ENCODE data around the gene DNAJB4.
"Not testable (repeated sequence)": the region's sequence is repeated elsewhere in the genome, so short reads cannot be mapped to it uniquely, and the experiment has no call there.

DNAJB4 gene

DNA sequence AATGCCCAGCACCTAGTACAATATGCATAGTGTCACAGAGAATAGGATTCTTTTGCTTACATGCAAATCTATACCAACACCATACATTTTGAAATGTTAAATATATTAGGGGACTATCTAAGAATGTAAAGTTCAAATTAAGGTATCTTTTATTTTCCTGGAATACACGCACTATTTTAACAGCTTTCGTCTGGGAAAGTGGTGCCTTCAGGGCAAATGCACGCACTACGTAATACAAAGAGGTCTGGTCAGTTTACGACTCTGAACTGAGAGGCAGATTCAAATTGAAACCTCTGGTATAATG, 26.8 kb upstream of the DNAJB4 start:
- Histone ChIP-seq H3K27me3 (ENCODE audit: control insufficient read depth in 1 of 2, insufficient read depth in 2 of 2, low read length in 2 of 2) (no peaks in the 10 kb centered on the region), H3K27ac (ENCODE audit: low read depth, low read length) (peak overlapping the region; percentile 86), H3K9me3 (ENCODE audit: low read length) (no peaks in the 10 kb centered on the region), H3K36me3 (ENCODE audit: insufficient read depth, low read length) (peaks cover 6% of the 10 kb centered on the region), H3K9ac (ENCODE audit: low read length) (peak overlapping the region; percentile 100), H3K4me1 (ENCODE audit: insufficient read depth, low read length) (peaks cover 33% of the 10 kb centered on the region), H3K4me3 (ENCODE audit: low read depth in 1 of 2, low read length in 2 of 2) (peak overlapping the region; percentile 81 to 99)

DNA sequence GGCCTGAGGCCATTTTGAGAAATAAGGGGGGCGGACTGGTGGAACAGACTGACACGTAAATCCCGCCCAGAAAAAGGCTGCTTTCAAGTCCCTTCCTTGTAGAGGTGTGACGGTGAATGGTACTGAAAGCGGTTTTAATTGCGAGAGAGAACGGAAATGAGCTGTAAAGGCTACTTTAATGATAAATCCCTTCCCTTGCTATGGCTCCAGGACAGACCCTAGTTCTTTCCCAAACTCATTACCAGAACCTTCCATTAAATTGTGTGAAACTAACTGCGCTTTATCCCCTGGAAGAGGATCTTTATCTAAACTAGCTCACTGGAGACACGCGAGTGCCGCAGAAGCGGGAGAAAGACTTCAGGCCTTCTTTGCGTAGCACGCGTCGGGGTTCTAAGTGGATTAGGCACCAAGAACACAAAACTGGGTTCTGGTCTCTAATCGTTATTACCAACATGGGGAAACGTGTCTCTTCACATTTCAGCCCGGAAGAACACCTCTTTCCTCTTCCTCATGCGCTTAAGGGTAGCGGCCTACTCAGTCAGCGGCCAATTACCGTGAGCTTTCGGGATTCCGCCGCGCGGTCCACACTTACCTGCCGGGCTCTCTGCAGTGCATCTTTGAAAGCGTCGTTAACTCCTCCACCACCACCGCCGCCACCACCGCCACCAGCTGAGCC, 26.3 kb upstream of the DNAJB4 start:
- Histone ChIP-seq H3K4me1 (ENCODE audit: insufficient read depth, low read length) (peaks cover 33% of the 10 kb centered on the region), H3K27me3 (ENCODE audit: control insufficient read depth in 1 of 2, insufficient read depth in 2 of 2, low read length in 2 of 2) (no peaks in the 10 kb centered on the region), H3K27ac (ENCODE audit: low read depth, low read length) (peak overlapping the region; percentile 86), H3K9me3 (ENCODE audit: low read length) (no peaks in the 10 kb centered on the region), H3K4me3 (ENCODE audit: low read depth in 1 of 2, low read length in 2 of 2) (peak overlapping the region; percentile 81 to 99), H3K36me3 (ENCODE audit: insufficient read depth, low read length) (peaks cover 6% of the 10 kb centered on the region), H3K9ac (ENCODE audit: low read length) (peak overlapping the region; percentile 100)

DNA sequence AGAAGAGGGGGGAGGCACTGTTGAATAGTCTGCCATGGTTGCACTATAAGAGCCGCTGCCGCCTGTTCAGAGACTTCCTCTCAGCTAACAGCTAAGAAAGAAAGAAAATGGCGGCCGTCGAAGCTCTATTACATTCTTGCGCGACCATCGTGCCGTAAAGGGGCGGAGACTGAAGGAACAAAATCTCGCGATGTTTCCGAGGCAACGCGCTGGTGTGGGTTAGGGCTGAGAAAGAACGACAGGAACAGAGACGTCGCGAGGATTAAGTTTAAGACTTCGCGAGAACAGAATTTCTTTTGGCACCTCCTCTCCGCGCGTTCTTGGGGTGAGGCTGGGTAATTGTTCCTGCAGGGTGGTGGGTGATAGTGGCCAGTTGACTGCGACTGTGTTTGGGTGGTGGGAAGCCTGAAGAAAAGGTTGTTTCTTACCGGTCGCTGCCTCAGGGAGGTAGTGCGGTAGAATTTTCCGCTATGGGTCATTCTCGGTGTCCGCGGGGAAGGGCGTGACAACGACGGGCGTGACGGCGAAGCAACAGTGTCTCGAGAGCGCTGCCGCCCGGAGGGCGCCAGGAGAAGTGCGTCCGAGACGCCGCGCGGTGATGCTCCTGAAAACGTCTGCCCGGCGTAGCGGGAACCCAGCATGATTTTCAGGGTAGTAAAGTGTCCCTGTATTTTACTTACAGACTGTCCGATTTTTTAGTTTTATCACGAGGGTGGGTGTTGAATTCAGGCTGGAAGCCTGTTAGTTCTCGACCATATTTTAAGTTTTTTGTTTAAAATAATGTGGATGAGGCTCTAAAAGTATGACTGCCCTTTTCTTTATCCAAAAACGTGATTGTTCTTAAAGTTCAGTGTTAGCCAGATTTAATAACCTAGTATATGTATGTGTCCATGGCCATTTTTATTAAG, 25.5 kb upstream of the DNAJB4 start, which contains the start of gene FUBP1:
Gene FUBP1 (minus strand): TSS at position 104 of the 908 bp plus-strand sequence. CDS start 68 bp downstream, at position 36.
- peak within 1 kb of the TSS; percentile 86 for H3K27ac ChIP-seq (ENCODE audit: low read depth, low read length)
- no peaks in the 10 kb centered on the region for H3K27me3 ChIP-seq (ENCODE audit: control insufficient read depth in 1 of 2, insufficient read depth in 2 of 2, low read length in 2 of 2)
- no peaks in the 10 kb centered on the region for H3K9me3 ChIP-seq (ENCODE audit: low read length)
- peak within 1 kb of the TSS; percentile 100 for H3K9ac ChIP-seq (ENCODE audit: low read length)
- H3K4me1 ChIP-seq (ENCODE audit: insufficient read depth, low read length) = peaks cover 33% of the 10 kb centered on the region
- peak within 1 kb of the TSS; percentile 81 to 99 for H3K4me3 ChIP-seq (ENCODE audit: low read depth in 1 of 2, low read length in 2 of 2)
- H3K36me3 ChIP-seq (ENCODE audit: insufficient read depth, low read length) = peaks cover 6% of the 10 kb centered on the region

DNA sequence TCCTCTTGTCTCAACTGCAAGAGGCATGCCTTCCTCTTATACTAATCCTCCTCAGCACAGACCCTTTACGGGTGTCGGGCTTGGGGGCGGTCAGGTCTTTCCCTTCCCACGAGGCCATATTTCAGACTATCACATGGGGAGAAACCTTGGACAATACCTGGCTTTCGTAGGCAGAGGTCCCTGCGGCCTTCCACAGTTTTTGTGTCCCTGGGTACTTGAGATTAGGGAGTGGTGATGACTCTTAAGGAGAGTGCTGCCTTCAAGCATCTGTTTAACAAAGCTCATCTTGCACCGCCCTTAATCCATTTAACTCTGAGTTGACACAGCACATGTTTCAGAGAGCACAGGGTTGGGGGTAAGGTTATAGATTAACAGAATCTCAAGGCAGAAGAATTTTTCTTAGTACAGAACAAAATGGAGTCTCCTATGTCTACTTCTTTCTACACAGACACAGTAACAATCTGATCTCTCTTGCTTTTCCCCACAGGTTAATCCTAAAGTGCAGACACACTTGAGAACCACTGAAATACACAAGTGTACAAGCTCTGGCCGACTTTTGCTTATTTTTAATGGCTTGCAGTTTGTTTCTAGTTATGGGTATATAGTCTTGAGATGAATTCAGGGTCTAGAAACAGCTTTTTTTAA, 21.3 kb upstream of the DNAJB4 start:
- not testable (repeated sequence) for H3K27ac ChIP-seq (ENCODE audit: low read depth, low read length); H3K27me3 ChIP-seq (ENCODE audit: control insufficient read depth in 1 of 2, insufficient read depth in 2 of 2, low read length in 2 of 2); H3K9me3 ChIP-seq (ENCODE audit: low read length); H3K9ac ChIP-seq (ENCODE audit: low read length); H3K36me3 ChIP-seq (ENCODE audit: insufficient read depth, low read length); H3K4me3 ChIP-seq (ENCODE audit: low read depth in 1 of 2, low read length in 2 of 2)
- peaks cover 14% of the 10 kb centered on the region for H3K4me1 ChIP-seq (ENCODE audit: insufficient read depth, low read length)

DNA sequence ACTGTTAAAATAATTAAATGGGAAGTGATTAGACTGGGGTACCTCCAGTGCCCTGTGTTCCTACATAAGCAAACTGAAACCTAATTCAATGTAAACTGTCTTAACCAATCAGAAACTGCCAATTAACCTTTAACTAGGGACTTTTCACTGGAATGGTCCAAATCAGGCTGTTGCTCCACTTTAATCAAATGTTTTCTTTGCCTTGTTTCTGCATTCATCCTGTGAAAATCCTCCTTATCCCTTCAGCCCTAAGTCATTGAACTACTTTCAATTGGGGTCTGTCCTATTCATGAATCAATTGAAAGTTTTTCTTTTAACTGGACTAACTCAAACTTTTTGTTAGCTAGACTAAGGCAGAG, 20.8 kb upstream of the DNAJB4 start:
- Histone ChIP-seq H3K36me3 (ENCODE audit: insufficient read depth, low read length) (no peaks in the 10 kb centered on the region), H3K4me3 (ENCODE audit: low read depth in 1 of 2, low read length in 2 of 2) (no peak overlapping the region), H3K9me3 (ENCODE audit: low read length) (no peaks in the 10 kb centered on the region), H3K27me3 (ENCODE audit: control insufficient read depth in 1 of 2, insufficient read depth in 2 of 2, low read length in 2 of 2) (no peaks in the 10 kb centered on the region), H3K27ac (ENCODE audit: low read depth, low read length) (no peak overlapping the region), H3K9ac (ENCODE audit: low read length) (no peak overlapping the region), H3K4me1 (ENCODE audit: insufficient read depth, low read length) (peaks cover 14% of the 10 kb centered on the region)

DNA sequence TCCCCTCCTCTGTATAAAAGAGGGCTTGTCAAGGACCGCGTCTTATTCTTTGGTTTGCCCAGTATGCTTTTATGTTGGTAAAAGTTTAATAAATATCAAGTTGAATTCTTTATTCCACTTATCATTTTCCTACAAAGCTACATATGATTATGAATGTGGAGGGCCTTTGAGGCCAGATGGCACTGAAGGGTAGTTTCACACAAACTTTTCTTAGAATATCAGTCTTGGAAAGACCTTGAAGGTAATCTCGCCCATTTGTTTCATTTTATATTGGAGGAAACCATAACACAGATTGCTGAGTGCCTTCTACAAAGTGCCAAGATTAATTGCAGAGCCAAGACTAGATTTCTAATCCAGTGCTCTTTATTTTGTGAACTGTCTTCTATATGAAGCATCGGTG, 20.1 kb upstream of the DNAJB4 start:
- Histone ChIP-seq H3K4me3 (ENCODE audit: low read depth in 1 of 2, low read length in 2 of 2) (no peak overlapping the region), H3K27ac (ENCODE audit: low read depth, low read length) (no peak overlapping the region), H3K27me3 (ENCODE audit: control insufficient read depth in 1 of 2, insufficient read depth in 2 of 2, low read length in 2 of 2) (no peaks in the 10 kb centered on the region), H3K9me3 (ENCODE audit: low read length) (no peaks in the 10 kb centered on the region), H3K36me3 (ENCODE audit: insufficient read depth, low read length) (no peaks in the 10 kb centered on the region), H3K9ac (ENCODE audit: low read length) (no peak overlapping the region), H3K4me1 (ENCODE audit: insufficient read depth, low read length) (peaks cover 14% of the 10 kb centered on the region)

DNA sequence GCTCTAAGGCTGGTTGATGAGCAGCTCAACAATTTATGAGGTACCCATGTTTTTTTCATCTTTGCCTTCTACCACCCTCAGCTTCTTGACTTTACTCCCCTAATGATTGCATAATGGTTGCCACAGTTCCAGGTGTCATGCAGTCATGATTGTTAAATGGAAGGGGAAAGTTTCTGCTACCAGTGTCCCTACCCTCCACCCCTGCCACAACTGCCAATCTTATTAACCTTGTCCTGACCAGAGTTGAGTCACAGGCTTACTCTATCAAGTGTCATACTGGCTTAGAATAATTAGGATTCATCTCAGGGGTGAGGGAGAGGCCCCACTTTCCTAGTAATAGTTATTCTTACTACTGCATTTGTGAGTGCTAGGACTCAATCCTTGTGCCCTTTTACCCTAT, 17.9 kb upstream of the DNAJB4 start:
- H3K36me3 ChIP-seq (ENCODE audit: insufficient read depth, low read length) = no peaks in the 10 kb centered on the region
- no peaks in the 10 kb centered on the region for H3K9me3 ChIP-seq (ENCODE audit: low read length)
- H3K4me3 ChIP-seq (ENCODE audit: low read depth in 1 of 2, low read length in 2 of 2) = no peak overlapping the region
- H3K9ac ChIP-seq (ENCODE audit: low read length) = no peak overlapping the region
- H3K27me3 ChIP-seq (ENCODE audit: control insufficient read depth in 1 of 2, insufficient read depth in 2 of 2, low read length in 2 of 2) = no peaks in the 10 kb centered on the region
- peaks cover 9% of the 10 kb centered on the region for H3K4me1 ChIP-seq (ENCODE audit: insufficient read depth, low read length)
- no peak overlapping the region for H3K27ac ChIP-seq (ENCODE audit: low read depth, low read length)

DNA sequence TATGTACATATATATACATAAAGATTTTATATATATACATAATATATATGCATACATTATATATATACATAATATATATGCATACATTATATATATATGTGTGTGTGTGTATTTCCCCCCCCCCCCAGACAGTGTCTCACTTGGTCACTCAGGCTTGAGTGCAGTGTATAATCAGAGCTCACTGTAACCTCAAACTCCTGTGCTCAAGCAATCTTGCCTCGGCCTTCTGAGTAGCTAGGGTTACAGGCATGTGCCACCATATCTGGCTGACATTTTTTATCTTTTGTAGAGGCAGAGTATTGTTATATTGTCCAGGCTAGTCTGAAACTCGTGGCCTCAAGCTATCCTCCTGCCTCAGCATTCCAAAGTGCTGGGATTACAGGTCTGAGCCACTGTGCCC, 16.8 kb upstream of the DNAJB4 start:
- Histone ChIP-seq H3K36me3 (ENCODE audit: insufficient read depth, low read length) (no peaks in the 10 kb centered on the region), H3K4me3 (ENCODE audit: low read depth in 1 of 2, low read length in 2 of 2) (no peak overlapping the region), H3K9ac (ENCODE audit: low read length) (no peak overlapping the region), H3K27me3 (ENCODE audit: control insufficient read depth in 1 of 2, insufficient read depth in 2 of 2, low read length in 2 of 2) (no peaks in the 10 kb centered on the region), H3K9me3 (ENCODE audit: low read length) (no peaks in the 10 kb centered on the region), H3K27ac (ENCODE audit: low read depth, low read length) (no peak overlapping the region), H3K4me1 (ENCODE audit: insufficient read depth, low read length) (peaks cover 9% of the 10 kb centered on the region)

DNA sequence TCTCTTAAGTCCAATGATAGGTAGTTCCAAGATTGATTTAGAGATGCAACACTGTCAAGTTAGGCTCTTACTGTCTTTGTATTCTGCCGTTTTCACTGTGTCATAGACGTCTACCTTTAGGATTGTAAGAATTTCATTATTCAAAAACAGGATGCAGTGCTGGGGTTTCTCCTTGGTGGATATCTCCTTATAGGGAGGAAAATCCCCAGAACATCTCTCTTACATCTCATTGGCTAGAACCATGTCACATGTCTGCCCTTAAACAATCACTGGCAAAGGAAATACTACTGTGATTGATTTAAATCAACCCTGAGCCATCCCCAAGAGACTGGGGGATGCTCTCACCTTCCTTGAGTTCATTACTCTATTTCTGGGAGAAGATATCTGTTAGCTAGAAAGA, 15.0 kb upstream of the DNAJB4 start:
- no peaks in the 10 kb centered on the region for H3K36me3 ChIP-seq (ENCODE audit: insufficient read depth, low read length)
- peaks cover 9% of the 10 kb centered on the region for H3K4me1 ChIP-seq (ENCODE audit: insufficient read depth, low read length)
- H3K4me3 ChIP-seq (ENCODE audit: low read depth in 1 of 2, low read length in 2 of 2) = no peak overlapping the region
- no peaks in the 10 kb centered on the region for H3K9me3 ChIP-seq (ENCODE audit: low read length)
- H3K27me3 ChIP-seq (ENCODE audit: control insufficient read depth in 1 of 2, insufficient read depth in 2 of 2, low read length in 2 of 2) = no peaks in the 10 kb centered on the region
- H3K9ac ChIP-seq (ENCODE audit: low read length) = no peak overlapping the region
- no peak overlapping the region for H3K27ac ChIP-seq (ENCODE audit: low read depth, low read length)

DNA sequence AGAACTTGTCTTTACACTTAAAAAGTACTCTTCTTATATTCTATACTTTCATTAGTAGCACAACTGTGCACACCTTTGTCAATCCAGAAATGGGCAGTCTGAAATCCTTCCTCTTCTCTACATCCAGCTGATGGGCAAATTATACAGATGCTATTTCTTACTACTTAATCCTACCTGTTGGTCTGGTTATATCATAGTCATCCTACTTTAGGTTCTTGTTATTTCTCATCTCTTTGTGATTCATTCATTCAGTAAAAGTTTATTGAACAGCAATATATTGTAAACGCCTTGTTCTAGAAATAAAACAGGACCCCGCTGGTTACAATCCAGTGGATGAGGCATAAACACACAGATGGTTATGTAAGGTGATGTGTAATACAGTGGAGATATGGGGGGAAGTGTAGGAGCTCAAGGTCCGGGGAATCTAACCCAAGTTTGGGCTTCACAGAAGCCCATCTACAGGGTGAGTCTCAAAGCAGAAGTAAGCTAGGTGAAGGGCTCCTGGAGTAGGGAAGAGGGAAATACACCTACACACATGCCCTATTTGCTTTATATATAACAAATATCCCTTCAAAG, 14.0 kb upstream of the DNAJB4 start:
- Histone ChIP-seq H3K9ac (ENCODE audit: low read length) (no peak overlapping the region), H3K4me3 (ENCODE audit: low read depth in 1 of 2, low read length in 2 of 2) (no peak overlapping the region), H3K9me3 (ENCODE audit: low read length) (no peaks in the 10 kb centered on the region), H3K27ac (ENCODE audit: low read depth, low read length) (no peak overlapping the region), H3K36me3 (ENCODE audit: insufficient read depth, low read length) (no peaks in the 10 kb centered on the region), H3K4me1 (ENCODE audit: insufficient read depth, low read length) (peaks cover 8% of the 10 kb centered on the region), H3K27me3 (ENCODE audit: control insufficient read depth in 1 of 2, insufficient read depth in 2 of 2, low read length in 2 of 2) (no peaks in the 10 kb centered on the region)

DNA sequence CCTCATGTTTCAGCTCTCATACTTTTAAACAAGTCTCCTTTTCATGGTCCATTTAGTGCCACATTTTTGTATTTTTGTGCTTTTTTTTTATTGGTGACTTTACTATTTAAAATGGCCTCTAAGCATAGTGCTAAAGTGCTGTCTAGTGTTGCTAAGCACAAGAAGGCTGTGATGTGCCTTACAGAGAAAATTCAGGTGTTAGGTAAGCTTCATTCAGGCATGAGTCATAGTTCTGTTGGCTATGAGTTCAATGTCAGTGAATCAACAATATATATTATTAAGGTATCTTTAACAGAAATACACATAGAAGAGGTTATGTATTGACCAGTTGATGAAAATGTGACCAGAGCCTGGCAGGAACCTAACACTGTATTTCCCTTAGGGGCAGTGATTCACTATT, 13.1 kb upstream of the DNAJB4 start:
- Histone ChIP-seq H3K9me3 (ENCODE audit: low read length) (no peaks in the 10 kb centered on the region), H3K9ac (ENCODE audit: low read length) (no peak overlapping the region), H3K4me3 (ENCODE audit: low read depth in 1 of 2, low read length in 2 of 2) (no peak overlapping the region), H3K4me1 (ENCODE audit: insufficient read depth, low read length) (no peaks in the 10 kb centered on the region), H3K27me3 (ENCODE audit: control insufficient read depth in 1 of 2, insufficient read depth in 2 of 2, low read length in 2 of 2) (no peaks in the 10 kb centered on the region), H3K36me3 (ENCODE audit: insufficient read depth, low read length) (no peaks in the 10 kb centered on the region), H3K27ac (ENCODE audit: low read depth, low read length) (no peak overlapping the region)

Measured in muscle layer of colon (tissue), 2 donors.